Measurements from ENCODE around the gene CYP1A1.
A peak's percentile ranks its signal among the peaks of the same experiment; 100 is the strongest.

CYP1A1 gene

DNA sequence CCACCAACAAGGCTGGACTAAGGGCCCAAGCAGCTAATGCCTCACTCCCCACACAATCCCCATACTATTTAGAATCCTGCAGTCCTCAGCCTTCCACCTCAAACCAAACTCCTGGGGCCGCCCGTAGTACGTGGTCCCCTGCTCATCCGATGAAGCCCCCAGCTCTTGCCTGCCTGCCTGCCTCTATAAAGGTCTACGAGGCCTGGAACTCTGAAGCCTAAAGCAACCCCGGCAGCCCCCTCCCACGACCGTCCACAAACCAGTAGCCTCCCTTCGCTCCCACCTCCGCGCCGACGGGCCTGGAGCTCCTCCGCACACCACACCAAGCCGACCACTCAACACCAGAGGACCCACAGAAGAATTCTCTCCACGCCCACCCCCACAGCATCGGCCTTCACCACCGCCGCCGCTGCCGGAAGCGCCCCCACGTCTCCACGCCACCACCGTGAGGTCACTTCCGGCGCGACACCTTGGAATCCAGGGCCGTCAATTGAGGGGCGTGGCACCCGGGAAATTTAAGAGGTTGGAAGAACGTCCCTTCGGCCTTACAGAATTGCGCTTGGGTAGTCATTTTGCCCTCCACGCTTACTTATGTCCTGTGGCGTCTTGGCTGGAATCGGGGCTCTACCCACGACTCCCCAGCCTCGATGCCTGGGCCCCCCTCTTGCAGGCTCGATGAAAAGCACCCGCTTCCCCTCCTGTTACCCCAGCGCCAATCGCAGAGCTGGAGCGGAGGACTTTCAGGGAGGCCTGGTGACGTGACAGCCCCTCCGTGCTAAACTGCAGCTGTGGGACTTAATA is 29.5 kb downstream of the CYP1A1 start, which contains the start of gene EDC3:
EDC3 (minus strand) TSS at position 428 of the 801 bp plus-strand sequence. CDS start 20,900 bp downstream, outside the sequence.
- DNase-seq (ENCODE audit: low read depth), result peak; percentile 51
- H3K4me3 ChIP-seq (ENCODE audit: low read depth, low read length), result peak within 1 kb of the TSS; percentile 86
- TF ChIP-seq, protein P1, sequence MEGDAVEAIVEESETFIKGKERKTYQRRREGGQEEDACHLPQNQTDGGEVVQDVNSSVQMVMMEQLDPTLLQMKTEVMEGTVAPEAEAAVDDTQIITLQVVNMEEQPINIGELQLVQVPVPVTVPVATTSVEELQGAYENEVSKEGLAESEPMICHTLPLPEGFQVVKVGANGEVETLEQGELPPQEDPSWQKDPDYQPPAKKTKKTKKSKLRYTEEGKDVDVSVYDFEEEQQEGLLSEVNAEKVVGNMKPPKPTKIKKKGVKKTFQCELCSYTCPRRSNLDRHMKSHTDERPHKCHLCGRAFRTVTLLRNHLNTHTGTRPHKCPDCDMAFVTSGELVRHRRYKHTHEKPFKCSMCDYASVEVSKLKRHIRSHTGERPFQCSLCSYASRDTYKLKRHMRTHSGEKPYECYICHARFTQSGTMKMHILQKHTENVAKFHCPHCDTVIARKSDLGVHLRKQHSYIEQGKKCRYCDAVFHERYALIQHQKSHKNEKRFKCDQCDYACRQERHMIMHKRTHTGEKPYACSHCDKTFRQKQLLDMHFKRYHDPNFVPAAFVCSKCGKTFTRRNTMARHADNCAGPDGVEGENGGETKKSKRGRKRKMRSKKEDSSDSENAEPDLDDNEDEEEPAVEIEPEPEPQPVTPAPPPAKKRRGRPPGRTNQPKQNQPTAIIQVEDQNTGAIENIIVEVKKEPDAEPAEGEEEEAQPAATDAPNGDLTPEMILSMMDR (IDR thresholded peaks at IDR 0.05; ENCODE audit: control insufficient read depth, extremely low read depth, insufficient read depth), result no peak

DNA sequence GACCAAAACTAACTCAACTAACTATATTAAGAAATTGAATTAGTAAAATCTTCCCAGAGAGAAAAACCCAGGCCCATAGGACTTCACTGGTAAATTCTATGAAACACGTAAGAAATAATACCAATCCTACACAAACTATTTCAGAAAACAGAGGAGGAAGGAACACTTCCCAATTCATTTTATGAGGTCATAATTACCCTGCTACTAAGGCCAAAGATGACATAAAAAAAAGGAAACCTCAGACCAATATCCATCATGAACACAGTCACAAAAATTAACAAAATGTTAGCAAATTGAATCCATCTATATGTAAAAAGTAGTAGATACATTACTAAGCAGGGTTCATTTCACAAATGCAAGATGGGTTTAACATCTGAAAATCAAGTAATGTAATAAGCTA is 33.0 kb downstream of the CYP1A1 start:
- DNase-seq (ENCODE audit: low read depth), result no peak
- TF ChIP-seq, protein P1 (IDR thresholded peaks at IDR 0.05; ENCODE audit: control insufficient read depth, extremely low read depth, insufficient read depth), result no peak
- no peak overlapping the region for H3K4me3 ChIP-seq (ENCODE audit: low read depth, low read length)

DNA sequence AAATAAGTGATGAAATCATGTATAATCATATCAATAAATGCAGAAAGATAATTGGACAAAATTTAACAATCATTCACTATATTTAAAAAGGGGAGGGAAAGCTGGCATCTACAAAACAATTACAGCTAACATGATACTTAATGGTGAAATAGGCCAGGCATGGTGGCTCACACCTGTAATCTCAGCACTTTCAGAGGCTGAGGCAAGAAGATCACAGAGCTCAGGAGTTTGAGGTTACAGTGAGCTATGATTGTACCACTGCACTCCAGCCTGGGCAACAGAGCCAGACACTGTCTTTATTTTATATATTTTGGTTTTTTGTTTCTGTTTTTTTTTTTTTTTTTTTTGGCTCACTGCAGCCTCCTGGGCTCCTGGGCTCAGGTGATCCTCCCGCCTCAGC is 41.6 kb downstream of the CYP1A1 start:
- H3K4me3 ChIP-seq (ENCODE audit: low read depth, low read length), result no peak overlapping the region
- TF ChIP-seq, protein P1 (IDR thresholded peaks at IDR 0.05; ENCODE audit: control insufficient read depth, extremely low read depth, insufficient read depth), result no peak
- DNase-seq (ENCODE audit: low read depth), result no peak

DNA sequence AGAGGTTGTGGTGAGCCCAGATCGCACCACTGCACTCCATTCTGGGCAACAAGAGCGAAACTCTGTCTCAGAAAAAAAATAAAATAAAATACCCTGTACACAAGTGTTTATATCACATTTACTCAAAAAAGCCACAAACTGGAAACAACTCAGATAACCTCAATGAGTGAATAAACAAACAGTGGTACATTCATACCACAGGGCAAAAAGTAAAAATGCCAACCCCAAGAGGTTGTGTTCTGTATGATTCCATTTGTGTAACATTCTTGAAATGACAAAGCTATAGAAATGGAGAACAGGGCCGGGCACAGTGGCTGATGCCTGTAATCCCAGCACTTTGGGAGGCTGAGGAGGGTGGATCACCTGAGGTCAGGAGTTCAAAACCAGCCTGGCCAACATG is 42.4 kb downstream of the CYP1A1 start:
- no peak overlapping the region for H3K4me3 ChIP-seq (ENCODE audit: low read depth, low read length)
- no peak for DNase-seq (ENCODE audit: low read depth)
- TF ChIP-seq, protein P1 (IDR thresholded peaks at IDR 0.05; ENCODE audit: control insufficient read depth, extremely low read depth, insufficient read depth), result no peak

DNA sequence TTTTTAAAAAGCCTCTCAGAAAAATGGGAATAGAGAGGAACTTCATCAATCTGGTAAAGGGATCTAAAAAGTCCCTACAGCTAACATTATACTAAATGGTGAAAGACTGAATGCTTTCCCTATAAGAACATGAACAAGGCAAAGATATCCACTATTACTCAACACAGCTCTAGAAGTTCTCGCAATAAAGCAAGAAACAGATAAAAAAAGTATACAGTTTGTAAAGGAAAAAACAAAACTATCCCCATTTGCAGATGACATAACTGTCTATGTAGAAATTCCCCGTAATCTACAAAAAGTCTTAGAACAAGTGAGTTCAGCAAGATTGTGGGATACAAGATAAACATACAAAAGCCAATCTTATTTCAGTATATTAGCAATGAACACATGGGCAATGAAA is 44.9 kb downstream of the CYP1A1 start:
- H3K4me3 ChIP-seq (ENCODE audit: low read depth, low read length), result no peak overlapping the region
- DNase-seq (ENCODE audit: low read depth), result no peak
- TF ChIP-seq, protein P1 (IDR thresholded peaks at IDR 0.05; ENCODE audit: control insufficient read depth, extremely low read depth, insufficient read depth), result no peak

DNA sequence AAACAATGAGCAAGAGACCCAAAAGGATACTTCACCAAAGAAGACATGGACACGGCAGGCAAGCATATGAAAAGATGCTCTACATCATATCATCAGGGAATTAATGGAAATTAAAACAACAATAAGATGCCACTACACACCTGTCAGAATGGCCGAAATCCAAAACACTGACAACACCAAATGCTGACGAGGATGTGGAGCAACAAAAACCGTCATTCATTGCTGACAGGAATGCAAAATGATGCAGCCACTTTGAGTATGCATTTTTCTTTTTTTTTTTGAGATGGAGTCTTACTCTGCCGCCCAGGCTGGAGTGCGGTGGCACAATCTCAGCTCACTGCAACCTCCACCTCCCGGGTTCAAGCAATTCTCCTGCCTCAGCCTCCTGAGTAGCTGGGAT is 48.5 kb downstream of the CYP1A1 start:
- no peak for DNase-seq (ENCODE audit: low read depth)
- no peak overlapping the region for H3K4me3 ChIP-seq (ENCODE audit: low read depth, low read length)
- TF ChIP-seq, protein P1 (IDR thresholded peaks at IDR 0.05; ENCODE audit: control insufficient read depth, extremely low read depth, insufficient read depth), result no peak

DNA sequence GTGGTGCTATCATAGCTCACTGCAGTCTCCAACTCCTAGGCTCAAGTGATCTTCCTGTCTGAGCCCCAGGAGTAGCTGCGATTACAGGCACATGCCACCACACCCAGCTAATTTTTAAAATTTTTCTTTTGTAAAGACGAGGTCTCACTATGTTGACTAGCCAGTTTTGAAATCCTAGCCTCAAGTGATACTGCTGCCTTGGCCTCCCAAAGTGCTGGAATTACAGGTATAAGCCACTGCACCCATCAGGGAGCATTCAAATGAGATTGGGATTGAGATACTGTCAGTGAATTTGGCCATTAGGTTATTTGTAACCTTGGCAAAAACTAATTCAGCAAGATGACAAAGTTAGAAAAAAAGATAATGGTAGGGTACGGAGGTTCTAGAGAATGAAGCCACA is 51.2 kb downstream of the CYP1A1 start:
- TF ChIP-seq, protein P1 (IDR thresholded peaks at IDR 0.05; ENCODE audit: control insufficient read depth, extremely low read depth, insufficient read depth), result no peak
- no peak for DNase-seq (ENCODE audit: low read depth)
- no peak overlapping the region for H3K4me3 ChIP-seq (ENCODE audit: low read depth, low read length)
